Stimulated activated naive CD8-positive, alpha-beta T cell treated with anti-CD3 and anti-CD28 coated beads, Interleukin-15, amount 100 ng/mL, for 72 hours (primary cell): ENCODE results near the gene LRRC43.
"Not testable (repeated sequence)": the region's sequence is repeated elsewhere in the genome, so short reads cannot be mapped to it uniquely, and the experiment has no call there.

Experiments used
- ATAC-seq: fragments of 150-1000 bp; cut with Tn5 transposase; 2 replicates; pipeline ENCODE4 v1.10.0; 2021; ENCODE audit warnings: mild to moderate bottlenecking, moderate library complexity
- DNase-seq, 2 donors: peaks; one replicate each; pipeline ENCODE4 v3.0.0; 2021 to 2022
- H3K27ac Mint-ChIP-seq, 2 donors: one replicate each; pipeline ENCODE4 v1.8.0; 2022; ENCODE audit warnings: mild to moderate bottlenecking in 2 of 2, mixed read lengths in 2 of 2, moderate library complexity in 2 of 2
- H3K27me3 Mint-ChIP-seq: one replicate; pipeline ENCODE4 v1.8.0; 2022; ENCODE audit warnings: mixed read lengths
- H3K4me1 Mint-ChIP-seq: one replicate; pipeline ENCODE4 v1.8.0; 2022; ENCODE audit warnings: mild to moderate bottlenecking, mixed read lengths
- H3K4me3 Mint-ChIP-seq, 2 donors: one replicate each; pipeline ENCODE4 v1.8.0; 2022; ENCODE audit warnings: mild to moderate bottlenecking in 2 of 2, mixed read lengths in 2 of 2, moderate library complexity in 1 of 2
- H3K9me3 Mint-ChIP-seq, 2 donors: one replicate each; pipeline ENCODE4 v1.8.0; 2022; ENCODE audit warnings: mixed read lengths in 2 of 2

The LRRC43 gene

GRCh38 chr12:122174155-122174845, 8.6 kb upstream of the LRRC43 start, which contains the start of gene IL31:
Gene IL31, minus strand, starts transcription at chr12:122174221. Its CDS starts 49 bp downstream, at chr12:122174172.
- no peak for DNase-seq
- Mint-ChIP-seq H3K4me1 (no peaks in the 10 kb centered on the region), H3K4me3 (no peak within 1 kb of the TSS), H3K9me3 (no peaks in the 10 kb centered on the region), H3K27me3 (peaks cover 3% of the 10 kb centered on the region), H3K27ac (no peak within 1 kb of the TSS)
- no peak for ATAC-seq

- not testable (repeated sequence) for H3K27ac Mint-ChIP-seq, H3K4me3 Mint-ChIP-seq, DNase-seq, H3K4me1 Mint-ChIP-seq, H3K9me3 Mint-ChIP-seq, ATAC-seq, H3K27me3 Mint-ChIP-seq
Measured at GRCh38 chr12:122176473-122176872, 6.5 kb upstream of the LRRC43 start.

- Mint-ChIP-seq H3K4me3 (peak overlapping the region; percentile 54 to 83), H3K27me3 (peaks cover 45% of the 10 kb centered on the region), H3K9me3 (no peaks in the 10 kb centered on the region), H3K27ac (no peak overlapping the region), H3K4me1 (peaks cover 18% of the 10 kb centered on the region)
- peak; percentile 29 for ATAC-seq
- no peak for DNase-seq
Measured at GRCh38 chr12:122183588-122183940, 641 bp downstream of the LRRC43 start.

GRCh38 chr12:122184517-122184916, 1.6 kb downstream of the LRRC43 start:
- no peak for DNase-seq
- H3K4me1 Mint-ChIP-seq: peaks cover 18% of the 10 kb centered on the region
- no peaks in the 10 kb centered on the region for H3K9me3 Mint-ChIP-seq
- H3K27ac Mint-ChIP-seq: no peak overlapping the region
- peaks cover 43% of the 10 kb centered on the region for H3K27me3 Mint-ChIP-seq
- ATAC-seq: no peak
- peak overlapping the region; percentile 53 to 66 for H3K4me3 Mint-ChIP-seq

- peaks cover 46% of the 10 kb centered on the region for H3K27me3 Mint-ChIP-seq
- no peak overlapping the region for H3K27ac Mint-ChIP-seq
- ATAC-seq (no peak), DNase-seq (no peak)
- H3K9me3 Mint-ChIP-seq: no peaks in the 10 kb centered on the region
- H3K4me3 Mint-ChIP-seq: no peak overlapping the region
- H3K4me1 Mint-ChIP-seq: peaks cover 18% of the 10 kb centered on the region
Measured at GRCh38 chr12:122185079-122185478, 2.2 kb downstream of the LRRC43 start.

- Mint-ChIP-seq H3K27me3 (peaks cover 47% of the 10 kb centered on the region), H3K27ac (no peak overlapping the region), H3K4me1 (peaks cover 18% of the 10 kb centered on the region), H3K9me3 (no peaks in the 10 kb centered on the region), H3K4me3 (no peak overlapping the region)
- ATAC-seq: no peak
- no peak for DNase-seq
Measured at GRCh38 chr12:122185494-122186082, 2.7 kb downstream of the LRRC43 start.

GRCh38 chr12:122187466-122187865, 4.5 kb downstream of the LRRC43 start:
- H3K27ac Mint-ChIP-seq: no peak overlapping the region
- ATAC-seq: no peak
- DNase-seq: no peak
- peaks cover 40% of the 10 kb centered on the region for H3K27me3 Mint-ChIP-seq
- H3K9me3 Mint-ChIP-seq: no peaks in the 10 kb centered on the region
- peaks cover 17% of the 10 kb centered on the region for H3K4me1 Mint-ChIP-seq
- no peak overlapping the region for H3K4me3 Mint-ChIP-seq

- H3K27me3 Mint-ChIP-seq: peaks cover 19% of the 10 kb centered on the region
- peak overlapping the region in 1 of 2 donors; percentile 59 for H3K27ac Mint-ChIP-seq
- ATAC-seq (peak; percentile 8), DNase-seq (no peak)
- no peak overlapping the region for H3K4me3 Mint-ChIP-seq
- H3K4me1 Mint-ChIP-seq: peaks cover 2% of the 10 kb centered on the region
- H3K9me3 Mint-ChIP-seq: no peaks in the 10 kb centered on the region
Measured at GRCh38 chr12:122189626-122190475, 6.9 kb downstream of the LRRC43 start.

GRCh38 chr12:122190842-122191668, 8.1 kb downstream of the LRRC43 start:
- Mint-ChIP-seq H3K27me3 (peaks cover 10% of the 10 kb centered on the region), H3K27ac (no peak overlapping the region), H3K4me3 (no peak overlapping the region), H3K4me1 (no peaks in the 10 kb centered on the region), H3K9me3 (no peaks in the 10 kb centered on the region)
- DNase-seq (peak; percentile 67 to 77), ATAC-seq (peak; percentile 94)

GRCh38 chr12:122192441-122192840, 9.5 kb downstream of the LRRC43 start:
- peaks cover 14% of the 10 kb centered on the region for H3K27me3 Mint-ChIP-seq
- ATAC-seq: no peak

GRCh38 chr12:122194804-122195203, 11.9 kb downstream of the LRRC43 start:
- Mint-ChIP-seq H3K9me3 (no peaks in the 10 kb centered on the region), H3K4me1 (peaks cover 13% of the 10 kb centered on the region), H3K4me3 (no peak overlapping the region), H3K27me3 (peaks cover 31% of the 10 kb centered on the region), H3K27ac (no peak overlapping the region)
- DNase-seq: no peak
- no peak for ATAC-seq

More at GRCh38 chr12:122192441-122192840, 9.5 kb downstream of the LRRC43 start:
- no peaks in the 10 kb centered on the region for H3K9me3 Mint-ChIP-seq
- H3K27ac Mint-ChIP-seq: no peak overlapping the region
- H3K4me1 Mint-ChIP-seq: peaks cover 3% of the 10 kb centered on the region
- no peak for DNase-seq
- no peak overlapping the region for H3K4me3 Mint-ChIP-seq

GRCh38 chr12:122195405-122195804, 12.5 kb downstream of the LRRC43 start:
- Mint-ChIP-seq H3K4me3 (no peak overlapping the region), H3K27ac (peak overlapping the region in 1 of 2 donors; percentile 83), H3K4me1 (peaks cover 13% of the 10 kb centered on the region), H3K9me3 (no peaks in the 10 kb centered on the region), H3K27me3 (peaks cover 34% of the 10 kb centered on the region)
- DNase-seq: no peak
- ATAC-seq: no peak

GRCh38 chr12:122197612-122197966, 14.7 kb downstream of the LRRC43 start:
- ATAC-seq (no peak), DNase-seq (no peak)
- H3K4me3 Mint-ChIP-seq: no peak overlapping the region

GRCh38 chr12:122199484-122200355, 16.8 kb downstream of the LRRC43 start:
- H3K4me3 Mint-ChIP-seq: no peak overlapping the region
- DNase-seq (no peak), ATAC-seq (no peak)
- H3K4me1 Mint-ChIP-seq: peaks cover 27% of the 10 kb centered on the region
- H3K27ac Mint-ChIP-seq: no peak overlapping the region
- peaks cover 60% of the 10 kb centered on the region for H3K27me3 Mint-ChIP-seq
- no peaks in the 10 kb centered on the region for H3K9me3 Mint-ChIP-seq

More at GRCh38 chr12:122197612-122197966, 14.7 kb downstream of the LRRC43 start:
- Mint-ChIP-seq H3K4me1 (peaks cover 14% of the 10 kb centered on the region), H3K27me3 (peaks cover 47% of the 10 kb centered on the region), H3K27ac (no peak overlapping the region), H3K9me3 (no peaks in the 10 kb centered on the region)
